Loucy (cell line): ENCODE results near the gene TSPAN32.

ENCODE experiments used
- H2AFZ ChIP-seq: fragments of 200-600 bp; sonication (generic); 2 replicates; pipeline ENCODE4 v1.6.0; 2016; ENCODE audit warnings: antibody characterized with exemption, mild to moderate bottlenecking, low read length, moderate library complexity
- H3F3A ChIP-seq: fragments of 200-600 bp; 2 replicates; pipeline ENCODE4 v1.6.0; 2016; ENCODE audit warnings: antibody characterized with exemption, low read depth, mild to moderate bottlenecking
- H3K27me3 ChIP-seq: fragments of 200-600 bp; sonication (generic); 2 replicates; pipeline ENCODE4 v1.6.1; 2014; ENCODE audit warnings: low read length, mild to moderate bottlenecking; ENCODE audit not compliant: insufficient read depth, poor library complexity, severe bottlenecking
- H3K36me3 ChIP-seq: fragments of 200-600 bp; sonication (generic); 2 replicates; pipeline ENCODE4 v1.6.1; 2016; ENCODE audit warnings: low read length; ENCODE audit not compliant: insufficient read depth
- H3K4me1 ChIP-seq: fragments of 200-600 bp; sonication (generic); 2 replicates; pipeline ENCODE4 v1.5.1; 2014; ENCODE audit warnings: low read length, mild to moderate bottlenecking; ENCODE audit not compliant: insufficient read depth, poor library complexity, severe bottlenecking
- H3K4me2 ChIP-seq: fragments of 200-600 bp; sonication (generic); 2 replicates; pipeline ENCODE4 v1.6.0; 2014; ENCODE audit warnings: antibody characterized with exemption, low read length, low read depth, mild to moderate bottlenecking; ENCODE audit not compliant: poor library complexity, severe bottlenecking
- H3K4me3 ChIP-seq: fragments of 200-600 bp; sonication (generic); 2 replicates; pipeline ENCODE4 v1.5.1; 2014; ENCODE audit warnings: low read length, mild to moderate bottlenecking, mixed read lengths; ENCODE audit not compliant: poor library complexity, severe bottlenecking
- H3K79me2 ChIP-seq: fragments of 200-600 bp; sonication (generic); 2 replicates; pipeline ENCODE4 v1.6.1; 2014; ENCODE audit warnings: low read length; ENCODE audit not compliant: insufficient read depth
- H3K9ac ChIP-seq: fragments of 200-600 bp; sonication (generic); 2 replicates; pipeline ENCODE4 v1.6.0; 2014; ENCODE audit warnings: mild to moderate bottlenecking, low read depth, low read length, moderate library complexity; ENCODE audit not compliant: poor library complexity, severe bottlenecking
- H3K9me2 ChIP-seq: fragments of 200-600 bp; sonication (generic); replicated peaks from 2 replicates; pipeline ENCODE4 v1.6.1; 2016; ENCODE audit warnings: low read depth, low read length, mixed read lengths
- H3K9me3 ChIP-seq: fragments of 200-600 bp; sonication (generic); 2 replicates; pipeline ENCODE4 v1.6.1; 2014; ENCODE audit warnings: mild to moderate bottlenecking, antibody characterized with exemption, low read length, low read depth; ENCODE audit not compliant: insufficient read depth
- H4K20me1 ChIP-seq: fragments of 200-600 bp; sonication (generic); 2 replicates; pipeline ENCODE4 v1.6.0; 2014; ENCODE audit warnings: antibody characterized with exemption, low read length, mild to moderate bottlenecking; ENCODE audit not compliant: insufficient read depth, poor library complexity, severe bottlenecking
- CTCF ChIP-seq: fragments of 200-600 bp; sonication (generic); conservative IDR thresholded peaks from 2 replicates; pipeline ENCODE4 v1.5.1; 2014; ENCODE audit warnings: mild to moderate bottlenecking, antibody characterized with exemption, low read length
- EZH2phosphoT487 ChIP-seq: fragments of 200-600 bp; IDR thresholded peaks from 2 replicates; pipeline ENCODE4 v1.6.1; 2018; ENCODE audit warnings: antibody characterized with exemption, mild to moderate bottlenecking, moderate library complexity, borderline replicate concordance

The TSPAN32 gene

GRCh38 chr11:2346586-2347307 lies 44.9 kb downstream of the TSPAN32 start:
- Histone ChIP-seq H3K9me2 (no peaks in the 10 kb centered on the region), H3K79me2 (no peaks in the 10 kb centered on the region), H3K4me2 (no peak overlapping the region), H4K20me1 (no peaks in the 10 kb centered on the region), H3K4me3 (no peak overlapping the region), H3K9ac (no peak overlapping the region), H2AFZ (no peak overlapping the region), H3K36me3 (no peaks in the 10 kb centered on the region), H3K27me3 (no peaks in the 10 kb centered on the region), H3K9me3 (no peaks in the 10 kb centered on the region; the same call in 1 of the 2 replicates), H3K4me1 (no peaks in the 10 kb centered on the region), H3F3A (no peaks in the 10 kb centered on the region)
- TF ChIP-seq CTCF (no peak), EZH2phosphoT487 (no peak)

DNA sequence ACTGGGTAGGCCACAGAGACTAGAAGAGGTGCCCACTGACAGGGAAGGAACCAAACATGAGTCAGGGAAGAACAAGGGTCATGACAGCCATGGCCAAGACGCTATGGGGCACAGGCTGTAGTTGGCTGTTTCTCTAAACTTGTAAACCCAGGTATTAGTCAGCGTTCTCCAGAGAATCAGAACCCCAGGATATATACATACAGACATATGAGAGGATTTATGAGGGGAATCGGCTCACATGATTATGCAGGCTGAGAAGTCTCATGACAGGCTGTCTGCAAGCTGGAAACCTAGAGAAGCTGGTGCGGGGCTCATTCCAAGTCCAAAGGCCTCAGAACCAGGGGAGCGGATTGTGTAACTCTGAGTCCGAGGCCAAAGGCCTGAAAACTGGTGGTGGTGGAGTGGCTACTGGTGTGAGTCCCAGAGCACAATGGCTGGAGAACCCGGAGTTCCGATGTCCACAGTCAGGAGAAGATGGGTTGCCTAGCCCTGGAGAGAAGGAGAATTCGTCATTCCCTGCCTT lies 45.6 kb downstream of the TSPAN32 start:
- no peak overlapping the region for H3K4me3 ChIP-seq
- H3K9ac ChIP-seq: no peak overlapping the region
- H3K4me2 ChIP-seq: no peak overlapping the region
- no peaks in the 10 kb centered on the region; the same call in 1 of the 2 replicates for H3K9me3 ChIP-seq
- no peaks in the 10 kb centered on the region for H3K79me2 ChIP-seq
- H3K4me1 ChIP-seq: no peaks in the 10 kb centered on the region
- H3K9me2 ChIP-seq: no peaks in the 10 kb centered on the region
- no peak for TF ChIP-seq EZH2phosphoT487
- TF ChIP-seq CTCF: no peak
- no peaks in the 10 kb centered on the region for H3K36me3 ChIP-seq
- H2AFZ ChIP-seq: no peak overlapping the region
- no peaks in the 10 kb centered on the region for H3K27me3 ChIP-seq
- H4K20me1 ChIP-seq: no peaks in the 10 kb centered on the region
- no peaks in the 10 kb centered on the region for H3F3A ChIP-seq

DNA sequence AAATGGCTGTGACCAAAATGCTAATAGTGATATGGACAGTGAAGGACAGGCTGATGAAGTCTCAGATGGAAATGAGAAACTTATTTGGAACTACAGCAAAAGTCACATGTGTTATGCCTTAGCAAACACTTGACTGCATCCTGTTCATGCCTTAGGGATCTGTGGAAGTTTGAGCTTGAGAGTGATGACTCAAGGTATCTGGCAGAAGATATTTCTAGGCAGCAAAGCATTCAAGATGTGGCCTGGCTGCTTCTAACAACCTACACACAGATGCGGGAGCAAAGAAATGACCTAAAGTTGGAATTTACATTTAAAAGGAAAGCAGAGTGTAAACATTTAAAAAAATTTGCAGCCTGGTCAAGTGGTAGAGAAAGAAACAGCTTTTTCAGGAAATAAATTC lies 47.2 kb downstream of the TSPAN32 start:
- no peaks in the 10 kb centered on the region for H3K79me2 ChIP-seq

More for the DNA sequence above, 47.2 kb downstream of the TSPAN32 start:
- H3F3A ChIP-seq: no peaks in the 10 kb centered on the region
- no peak overlapping the region for H2AFZ ChIP-seq
- H3K4me2 ChIP-seq: no peak overlapping the region
- no peaks in the 10 kb centered on the region; the same call in 1 of the 2 replicates for H3K9me3 ChIP-seq
- no peaks in the 10 kb centered on the region for H3K4me1 ChIP-seq
- no peaks in the 10 kb centered on the region for H4K20me1 ChIP-seq
- H3K9ac ChIP-seq: no peak overlapping the region
- H3K4me3 ChIP-seq: no peak overlapping the region
- no peak for TF ChIP-seq CTCF
- no peak for TF ChIP-seq EZH2phosphoT487
- H3K9me2 ChIP-seq: no peaks in the 10 kb centered on the region
- no peaks in the 10 kb centered on the region for H3K27me3 ChIP-seq
- H3K36me3 ChIP-seq: no peaks in the 10 kb centered on the region
